Muscle of leg (tissue), 11 donors: Measurements from ENCODE around the gene HES2. TPM values are rescaled to one million over a fixed set of nuclear protein-coding genes. Genes with fewer than 3 reads are reported as not detected.
"Not testable (repeated sequence)": the region's sequence is repeated elsewhere in the genome, so short reads cannot be mapped to it uniquely, and the experiment has no call there.

ENCODE experiments used
- DNase-seq: peaks from one replicate; pipeline ENCODE4 v3.0.0; 2013
- H3K27ac ChIP-seq: one replicate; pipeline ENCODE4 v1.5.1; 2013; ENCODE audit warnings: mild to moderate bottlenecking, low read length, control low read depth
- H3K27me3 ChIP-seq: one replicate; pipeline ENCODE4 v1.6.1; 2013; ENCODE audit warnings: low read length; ENCODE audit not compliant: control insufficient read depth, insufficient read depth
- H3K36me3 ChIP-seq: one replicate; pipeline ENCODE4 v1.6.1; 2013; ENCODE audit warnings: low read length; ENCODE audit not compliant: control insufficient read depth, insufficient read depth
- H3K4me1 ChIP-seq: one replicate; pipeline ENCODE4 v1.6.1; 2013; ENCODE audit warnings: low read length; ENCODE audit not compliant: control insufficient read depth, insufficient read depth
- H3K4me3 ChIP-seq: one replicate; pipeline ENCODE4 v1.5.1; 2013; ENCODE audit warnings: low read length, control low read depth
- H3K9me3 ChIP-seq: replicated peaks from 2 replicates; pipeline ENCODE4 v1.6.1; 2013; ENCODE audit warnings: low read depth, low read length; ENCODE audit not compliant: control insufficient read depth
- WGBS: methylation state at CpG from one replicate; pipeline ENCODE4 v1.1.5; 2013; ENCODE audit warnings: missing lambda C conversion rate; ENCODE audit not compliant: insufficient coverage; 5-methylcytosine and 5-hydroxymethylcytosine counted together
- polyA plus RNA-seq, 8 donors: library from polyadenylated mRNA; unstranded; fragments of 120-200 nt; gene quantifications; one replicate each; pipeline versions ENCODE4 v1.2.1 to v1.2.3, GENCODE V29; 2013; ENCODE audit warnings: inconsistent platforms in 1 of 8, low replicate concordance in 1 of 8; ENCODE audit not compliant: insufficient read length in 8 of 8, insufficient read depth in 1 of 8
- total RNA-seq: library from RNA; stranded (reverse); fragments of 120-200 nt; gene quantifications from one replicate; pipeline ENCODE4 v1.2.4, GENCODE V29; 2013

Gene HES2
- total and polyA plus RNA-seq, 9 donors: 0.06 to 0.62 (median 0.10) TPM; not detected in 4

GRCh38 chr1:6463120-6463412 is 43.3 kb upstream of the HES2 start:
- no peak overlapping the region for H3K4me3 ChIP-seq
- WGBS: no CpG with 5 or more reads among the region's 1 CpG
- H3K27ac ChIP-seq: no peak overlapping the region
- H3K9me3 ChIP-seq: no peaks in the 10 kb centered on the region
- H3K36me3 ChIP-seq: peaks cover 18% of the 10 kb centered on the region
- DNase-seq: no peak
- peaks cover 6% of the 10 kb centered on the region for H3K4me1 ChIP-seq
- peaks cover 55% of the 10 kb centered on the region for H3K27me3 ChIP-seq

- Histone ChIP-seq H3K27me3 (peaks cover 59% of the 10 kb centered on the region), H3K27ac (no peak overlapping the region), H3K4me3 (no peak overlapping the region), H3K9me3 (no peaks in the 10 kb centered on the region), H3K4me1 (peaks cover 6% of the 10 kb centered on the region), H3K36me3 (peaks cover 13% of the 10 kb centered on the region)
- no peak for DNase-seq
- WGBS: 49% methylated on average over 5 of the region's 13 CpGs
Measured at GRCh38 chr1:6462412-6463119, 42.8 kb upstream of the HES2 start.

GRCh38 chr1:6461538-6462411 is 42.1 kb upstream of the HES2 start:
- Histone ChIP-seq H3K4me3 (no peak overlapping the region), H3K27me3 (peaks cover 66% of the 10 kb centered on the region), H3K27ac (no peak overlapping the region), H3K36me3 (peaks cover 11% of the 10 kb centered on the region), H3K4me1 (peaks cover 6% of the 10 kb centered on the region), H3K9me3 (no peaks in the 10 kb centered on the region)
- 59% methylated on average over 47 of the region's 48 CpGs for WGBS
- DNase-seq: no peak

- Histone ChIP-seq H3K4me3 (no peak overlapping the region), H3K36me3 (peaks cover 10% of the 10 kb centered on the region)
- WGBS: 61% methylated on average over 34 of the region's 40 CpGs
Measured at GRCh38 chr1:6461051-6461530, 41.4 kb upstream of the HES2 start.

GRCh38 chr1:6460301-6461050 is 40.8 kb upstream of the HES2 start:
- Histone ChIP-seq H3K27me3 (peaks cover 75% of the 10 kb centered on the region), H3K9me3 (no peaks in the 10 kb centered on the region), H3K4me3 (no peak overlapping the region), H3K27ac (no peak overlapping the region), H3K36me3 (peaks cover 10% of the 10 kb centered on the region), H3K4me1 (peaks cover 2% of the 10 kb centered on the region)
- DNase-seq: no peak
- WGBS: 24% methylated on average over 16 of the region's 39 CpGs

More at GRCh38 chr1:6461051-6461530, 41.4 kb upstream of the HES2 start:
- Histone ChIP-seq H3K27me3 (peaks cover 73% of the 10 kb centered on the region), H3K9me3 (no peaks in the 10 kb centered on the region), H3K4me1 (peaks cover 6% of the 10 kb centered on the region), H3K27ac (no peak overlapping the region)
- no peak for DNase-seq

- H3K27me3 ChIP-seq: peaks cover 72% of the 10 kb centered on the region
- 15% methylated on average over 12 of the region's 18 CpGs for WGBS
- no peak overlapping the region for H3K27ac ChIP-seq
- DNase-seq: no peak
- no peak overlapping the region for H3K4me3 ChIP-seq
- no peaks in the 10 kb centered on the region for H3K9me3 ChIP-seq
- H3K4me1 ChIP-seq: peaks cover 2% of the 10 kb centered on the region
- peaks cover 10% of the 10 kb centered on the region for H3K36me3 ChIP-seq
Measured at GRCh38 chr1:6459850-6460265, 40.1 kb upstream of the HES2 start.

- Histone ChIP-seq H3K27me3 (peaks cover 86% of the 10 kb centered on the region), H3K4me3 (no peak overlapping the region), H3K36me3 (peaks cover 2% of the 10 kb centered on the region), H3K4me1 (peaks cover 2% of the 10 kb centered on the region), H3K27ac (no peak overlapping the region), H3K9me3 (no peaks in the 10 kb centered on the region)
- DNase-seq: no peak
- WGBS: 69% methylated on average over 10 of the region's 11 CpGs
Measured at GRCh38 chr1:6456800-6457466, 37.2 kb upstream of the HES2 start.

- not testable (repeated sequence) for DNase-seq, H3K4me1 ChIP-seq, H3K9me3 ChIP-seq, H3K4me3 ChIP-seq, H3K36me3 ChIP-seq, H3K27ac ChIP-seq
- WGBS: 22% methylated on average over 54 of the region's 58 CpGs
- H3K27me3 ChIP-seq: peaks cover 86% of the 10 kb centered on the region
Measured at GRCh38 chr1:6455752-6456520, 36.2 kb upstream of the HES2 start.
